HG03159 (cell line): ENCODE data around the gene GSKIP.

Experiments used
- ATAC-seq: cut with Tn5 transposase; IDR thresholded peaks from one replicate; pipeline ENCODE4 v1.9.1; 2021; ENCODE audit warnings: mild to moderate bottlenecking, moderate library complexity; ENCODE audit not compliant: unreplicated experiment

The GSKIP gene

GRCh38 chr14:96416292-96416691, 53.0 kb downstream of the GSKIP start:
- no peak for ATAC-seq

- ATAC-seq, result no peak
These were observed 53.9 kb downstream of the GSKIP start for GRCh38 chr14:96417254-96417653.

DNA sequence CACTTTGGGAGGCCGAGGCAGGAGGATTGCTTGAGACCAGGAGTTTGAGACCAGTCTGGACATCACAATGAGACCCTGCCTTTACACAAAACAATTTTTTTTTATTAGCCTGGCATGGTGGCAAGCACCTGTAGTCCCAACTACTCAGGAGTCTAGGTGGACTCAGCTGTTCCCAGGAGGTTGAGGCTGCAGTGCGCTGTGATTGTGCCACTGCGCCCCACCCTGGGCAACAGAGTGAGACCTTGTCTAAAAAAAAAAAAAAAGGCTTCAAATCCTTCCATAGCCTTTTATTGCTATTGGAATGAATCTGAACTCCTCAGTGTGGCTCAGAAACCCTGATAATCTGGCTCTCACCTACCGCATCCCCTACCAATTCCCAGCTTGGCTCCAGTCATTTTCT, 54.7 kb downstream of the GSKIP start:
- no peak for ATAC-seq

DNA sequence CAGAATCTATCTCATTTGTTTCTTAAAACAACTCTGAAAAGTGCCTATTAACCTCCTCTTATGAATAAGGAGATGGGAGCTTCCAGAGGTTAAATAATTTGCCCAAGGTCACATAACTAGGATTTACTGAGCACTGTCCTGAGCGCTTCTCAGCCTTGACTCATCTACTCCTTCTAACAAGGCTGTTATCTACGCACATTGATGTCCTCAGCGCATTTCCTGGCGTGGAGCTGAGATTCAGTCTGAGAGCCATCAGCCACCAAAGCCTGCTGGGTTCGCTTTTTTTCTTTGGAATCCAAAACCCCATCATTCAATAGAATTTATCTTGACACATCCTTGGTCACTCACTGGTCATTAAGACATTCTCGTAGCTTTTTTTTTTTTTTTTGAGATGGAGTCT, 57.9 kb downstream of the GSKIP start:
- ATAC-seq, result no peak

DNA sequence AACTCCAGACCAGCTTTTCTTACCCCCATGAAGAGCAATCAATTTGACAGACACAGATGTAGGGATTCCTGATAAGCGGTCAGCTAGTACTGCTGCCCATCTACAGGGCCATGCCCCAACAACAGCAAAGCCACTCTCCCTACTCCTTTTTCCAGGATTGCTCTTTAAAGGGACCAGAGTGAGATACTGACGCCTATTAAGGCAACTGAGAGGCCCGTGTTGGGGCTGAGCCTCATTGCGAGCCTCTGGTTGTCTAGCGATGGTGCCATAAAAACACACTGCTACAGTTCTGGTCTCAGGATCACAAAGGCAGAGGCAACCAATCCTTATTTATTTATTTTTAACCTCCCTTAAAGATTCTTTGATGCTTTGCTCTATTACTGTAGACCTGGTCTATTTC, 59.7 kb downstream of the GSKIP start:
- no peak for ATAC-seq

DNA sequence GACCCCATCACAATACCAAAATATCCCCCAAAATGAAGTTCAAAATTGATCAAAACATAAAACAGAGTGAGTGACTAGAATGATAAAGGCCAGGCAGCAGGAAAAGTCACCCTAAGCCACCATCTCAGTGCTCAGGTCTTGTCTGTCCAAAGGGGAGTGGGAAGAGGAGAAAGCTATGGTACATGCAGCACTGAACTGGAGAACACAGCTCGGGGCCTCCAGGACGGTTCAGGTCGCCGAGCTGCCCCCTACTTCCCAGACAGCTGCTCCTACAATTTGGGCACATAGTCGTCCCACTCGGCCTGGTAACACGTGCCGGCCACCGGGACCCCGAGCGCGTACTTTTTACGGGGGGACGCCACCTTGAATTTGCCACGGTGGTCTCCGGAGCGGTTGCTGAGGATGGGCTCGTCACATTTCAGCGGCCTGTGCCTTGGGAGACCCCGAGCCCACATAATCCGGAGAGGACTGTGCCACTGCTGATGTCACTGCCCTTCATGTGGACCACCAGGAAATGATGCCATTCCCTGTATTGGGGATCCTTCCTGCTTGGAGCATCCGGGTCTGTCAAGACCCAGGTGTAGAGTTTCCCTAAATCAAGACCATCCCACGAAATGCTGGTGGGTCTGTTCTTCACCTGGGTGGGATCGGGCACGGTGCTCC, 60.3 kb downstream of the GSKIP start:
- ATAC-seq, result no peak

DNA sequence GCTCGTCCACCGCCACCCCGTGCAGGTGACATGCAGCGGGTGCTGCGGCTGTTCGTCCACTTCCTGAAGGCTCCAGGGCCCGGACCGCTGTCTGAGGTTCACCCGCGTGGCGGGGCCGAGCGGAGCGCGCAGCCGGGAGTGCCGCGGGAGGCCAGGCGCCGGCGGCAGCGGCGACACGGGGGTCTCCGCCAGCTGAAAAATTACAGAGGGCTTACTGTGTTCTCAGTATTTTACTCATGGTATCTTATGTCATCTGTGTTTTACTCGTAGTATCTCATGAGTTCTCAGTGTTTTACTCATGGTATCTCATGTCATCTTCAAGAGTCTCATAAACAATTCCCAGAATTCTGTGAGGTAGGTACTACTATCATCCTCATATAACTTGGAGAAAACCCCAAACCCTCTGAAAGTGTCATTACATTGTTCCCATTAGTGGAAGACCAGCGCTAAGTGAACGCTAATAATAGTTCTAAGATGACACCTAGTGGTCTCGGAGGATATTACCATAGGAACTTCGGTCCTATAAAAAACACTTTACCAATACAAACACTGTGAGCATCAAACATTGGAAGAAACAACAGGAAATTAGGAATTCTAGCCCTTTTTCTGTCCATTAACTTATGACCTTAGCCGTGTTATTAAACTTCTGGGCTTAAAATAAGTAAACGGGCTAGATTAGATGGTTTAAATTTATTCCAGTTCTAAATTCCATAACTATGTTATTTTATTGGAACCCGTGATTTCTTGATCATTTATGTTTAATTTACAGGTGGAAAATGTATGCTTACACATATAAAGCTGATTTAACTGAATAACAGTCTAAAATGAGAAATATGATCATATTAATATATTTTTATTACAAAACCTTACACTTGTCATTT, 61.0 kb downstream of the GSKIP start:
- peak; percentile 80 for ATAC-seq

DNA sequence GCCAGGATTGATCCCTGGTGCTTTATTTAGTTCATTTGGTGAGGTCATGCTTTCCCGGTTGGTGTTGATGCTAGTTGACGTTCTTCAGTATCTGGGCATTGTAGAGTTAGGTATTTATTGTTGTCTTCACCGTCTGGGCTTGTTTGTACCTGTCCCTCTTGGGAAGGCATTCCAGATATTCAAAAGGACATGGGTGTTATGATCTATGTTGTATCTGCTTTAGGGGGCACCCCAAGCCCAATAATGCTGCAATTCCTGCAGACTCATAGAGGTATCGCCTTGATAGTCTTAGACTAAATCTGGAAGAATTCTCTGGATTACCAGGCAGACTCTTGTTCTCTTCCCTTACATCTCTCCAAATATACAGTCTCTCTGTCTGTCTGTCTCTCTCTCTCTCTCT, 70.7 kb downstream of the GSKIP start:
- ATAC-seq, result no peak
